Hepatocyte (in vitro differentiated cells): Measurements from ENCODE around the gene PIGK. TPM values are rescaled to one million over a fixed set of nuclear protein-coding genes. Genes with fewer than 3 reads are reported as not detected.

Experiments used
- DNase-seq: peaks from one replicate; pipeline ENCODE4 v3.0.0-alpha.2; 2016; ENCODE audit warnings: low spot score
- H2AFZ ChIP-seq: fragments of 200-600 bp; sonication (generic); 2 replicates; pipeline ENCODE4 v1.6.0; 2016; ENCODE audit warnings: antibody characterized with exemption, mild to moderate bottlenecking
- H3K27ac ChIP-seq: fragments of 200-600 bp; sonication (generic); 2 replicates; pipeline ENCODE4 v1.5.1; 2016; ENCODE audit warnings: mild to moderate bottlenecking
- H3K27me3 ChIP-seq: fragments of 200-600 bp; sonication (generic); 2 replicates; pipeline ENCODE4 v1.6.1; 2016
- H3K36me3 ChIP-seq: fragments of 200-600 bp; sonication (generic); replicated peaks from 2 replicates; pipeline ENCODE4 v1.5.1; 2016; ENCODE audit warnings: low read depth; ENCODE audit not compliant: insufficient read depth
- H3K4me1 ChIP-seq: fragments of 200-600 bp; sonication (generic); 2 replicates; pipeline ENCODE4 v1.5.1; 2016; ENCODE audit warnings: mild to moderate bottlenecking, moderate library complexity; ENCODE audit not compliant: insufficient read depth
- H3K4me2 ChIP-seq: fragments of 200-600 bp; sonication (generic); 2 replicates; pipeline ENCODE4 v1.6.0; 2016
- H3K4me3 ChIP-seq: fragments of 200-600 bp; sonication (generic); 2 replicates; pipeline ENCODE4 v1.5.1; 2016; ENCODE audit warnings: mild to moderate bottlenecking
- H3K79me2 ChIP-seq: fragments of 200-600 bp; sonication (generic); 2 replicates; pipeline ENCODE4 v1.6.0; 2017; ENCODE audit warnings: mild to moderate bottlenecking
- H3K9me2 ChIP-seq: fragments of 200-600 bp; sonication (generic); replicated peaks from 2 replicates; pipeline ENCODE4 v1.6.0; 2017; ENCODE audit warnings: mild to moderate bottlenecking; ENCODE audit not compliant: insufficient read depth
- H3K9me3 ChIP-seq: fragments of 200-600 bp; sonication (generic); 2 replicates; pipeline ENCODE4 v1.5.1; 2016; ENCODE audit warnings: low read depth, mild to moderate bottlenecking
- H4K20me1 ChIP-seq: fragments of 200-600 bp; sonication (generic); 2 replicates; pipeline ENCODE4 v1.6.0; 2016; ENCODE audit warnings: mild to moderate bottlenecking; ENCODE audit not compliant: insufficient read depth, poor library complexity, severe bottlenecking
- CTCF ChIP-seq: fragments of 200-600 bp; sonication (generic); IDR thresholded peaks from 2 replicates; pipeline ENCODE4 v1.5.1; 2016; ENCODE audit warnings: antibody characterized with exemption, mild to moderate bottlenecking; ENCODE audit not compliant: poor library complexity
- EZH2 ChIP-seq: fragments of 200-600 bp; sonication (generic); IDR thresholded peaks from 2 replicates; pipeline ENCODE4 v1.6.1; 2016; ENCODE audit warnings: antibody characterized with exemption, mild to moderate bottlenecking, borderline replicate concordance
- EZH2phosphoT487 ChIP-seq: fragments of 200-600 bp; sonication (generic); IDR thresholded peaks from one replicate; pipeline ENCODE4 v1.6.1; 2018; ENCODE audit warnings: antibody characterized with exemption, mild to moderate bottlenecking, low read depth, moderate library complexity; ENCODE audit not compliant: unreplicated experiment, severe bottlenecking
- WGBS: methylation state at CpG from one replicate; pipeline ENCODE4 v1.1.6; 2016; ENCODE audit warnings: low lambda C conversion rate; ENCODE audit errors: missing lambda C conversion rate; 5-methylcytosine and 5-hydroxymethylcytosine counted together
- polyA plus RNA-seq: library from polyadenylated mRNA; unstranded; fragments of >200 nt; fragmentation: Nextera tagmentation; extraction: Ambion mirVana; gene quantifications from 2 replicates; pipeline ENCODE4 v1.2.1, GENCODE V29; 2016
- total RNA-seq: library from RNA; depleted of rRNA; stranded (reverse); fragments of >200 nt; gene quantifications from 2 replicates; pipeline ENCODE4 v1.2.3, GENCODE V29; 2014

The PIGK gene
- total and polyA plus RNA-seq, 2 experiments from 2014 or later, result 19.4 to 37.1 TPM

- Histone ChIP-seq H4K20me1 (no peaks in the 10 kb centered on the region), H3K9me3 (no peaks in the 10 kb centered on the region), H3K4me1 (no peaks in the 10 kb centered on the region), H3K4me3 (no peak overlapping the region), H3K4me2 (no peak overlapping the region), H3K27me3 (no peaks in the 10 kb centered on the region), H3K79me2 (no peaks in the 10 kb centered on the region), H3K9me2 (no peaks in the 10 kb centered on the region), H3K36me3 (no peaks in the 10 kb centered on the region), H3K27ac (no peak overlapping the region), H2AFZ (no peak overlapping the region)
- DNase-seq, result no peak
- WGBS, result 88% methylated on average over 1 of the region's 1 CpG
- TF ChIP-seq EZH2phosphoT487 (no peak), CTCF (no peak), EZH2 (no peak)
Observed at GRCh38 chr1:77121503-77121902, 97.7 kb downstream of the PIGK start.

GRCh38 chr1:77120950-77121349 lies 98.3 kb downstream of the PIGK start:
- TF ChIP-seq EZH2phosphoT487, result no peak
- no peak for TF ChIP-seq CTCF
- TF ChIP-seq EZH2, result no peak
- no peaks in the 10 kb centered on the region for H3K9me2 ChIP-seq
- no peak overlapping the region for H3K4me2 ChIP-seq
- no peaks in the 10 kb centered on the region for H3K9me3 ChIP-seq
- WGBS, result 92% methylated on average over 3 of the region's 3 CpGs
- no peak overlapping the region for H2AFZ ChIP-seq
- no peak overlapping the region for H3K4me3 ChIP-seq
- no peaks in the 10 kb centered on the region for H3K27me3 ChIP-seq
- H4K20me1 ChIP-seq, result no peaks in the 10 kb centered on the region
- no peak for DNase-seq
- H3K36me3 ChIP-seq, result no peaks in the 10 kb centered on the region
- H3K4me1 ChIP-seq, result no peaks in the 10 kb centered on the region
- no peak overlapping the region for H3K27ac ChIP-seq
- H3K79me2 ChIP-seq, result no peaks in the 10 kb centered on the region

GRCh38 chr1:77118712-77119111 lies 100.5 kb downstream of the PIGK start:
- Histone ChIP-seq H3K27ac (no peak overlapping the region), H3K79me2 (no peaks in the 10 kb centered on the region), H3K4me1 (no peaks in the 10 kb centered on the region), H4K20me1 (no peaks in the 10 kb centered on the region), H3K9me2 (no peaks in the 10 kb centered on the region), H3K27me3 (no peaks in the 10 kb centered on the region), H3K9me3 (no peaks in the 10 kb centered on the region), H3K36me3 (no peaks in the 10 kb centered on the region), H3K4me3 (no peak overlapping the region), H3K4me2 (no peak overlapping the region), H2AFZ (no peak overlapping the region)
- TF ChIP-seq CTCF, result no peak
- no peak for TF ChIP-seq EZH2phosphoT487
- TF ChIP-seq EZH2, result no peak
- 93% methylated on average over 4 of the region's 4 CpGs for WGBS
- DNase-seq, result no peak

- WGBS, result 92% methylated on average over 10 of the region's 10 CpGs
- Histone ChIP-seq H2AFZ (no peak overlapping the region), H4K20me1 (no peaks in the 10 kb centered on the region), H3K4me1 (no peaks in the 10 kb centered on the region), H3K9me3 (no peaks in the 10 kb centered on the region), H3K9me2 (no peaks in the 10 kb centered on the region), H3K4me3 (no peak overlapping the region), H3K27me3 (no peaks in the 10 kb centered on the region), H3K79me2 (no peaks in the 10 kb centered on the region), H3K36me3 (no peaks in the 10 kb centered on the region), H3K27ac (no peak overlapping the region), H3K4me2 (no peak overlapping the region)
- DNase-seq, result no peak
- no peak for TF ChIP-seq EZH2
- no peak for TF ChIP-seq CTCF
- no peak for TF ChIP-seq EZH2phosphoT487
Observed at GRCh38 chr1:77104672-77105071, 114.6 kb downstream of the PIGK start.
